ENCODE data around the gene MRPL36. TPM values are rescaled to one million over a fixed set of nuclear protein-coding genes. Genes with fewer than 3 reads are reported as not detected.

The MRPL36 gene
- total and polyA plus RNA-seq, 9 of the 15 experiments (the other 6 are each of a cell fraction or from before 2014, with no cell fraction given), result 78.3 to 557 (median 124) TPM

DNA sequence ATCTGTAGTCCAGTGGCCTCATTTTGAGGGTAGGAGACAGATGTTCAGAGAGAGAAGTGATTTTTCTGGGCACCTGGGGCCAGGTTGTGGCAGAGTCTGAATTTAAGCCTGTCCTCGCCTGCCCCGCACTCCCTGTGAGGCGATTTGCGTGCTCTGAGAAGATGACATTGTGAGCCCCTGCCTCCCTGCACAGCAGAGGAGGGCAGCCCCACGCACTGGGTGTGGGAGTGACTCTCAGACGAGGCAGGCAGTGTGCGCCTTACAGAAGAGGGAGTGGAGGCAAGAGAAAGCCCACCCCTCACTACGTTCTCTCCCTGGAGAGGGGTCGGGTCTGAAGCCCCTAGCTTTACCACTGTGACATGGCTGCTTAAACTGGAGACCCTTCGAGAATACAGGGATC lies 47.4 kb upstream of the MRPL36 start:
- peaks cover 34 to 63% of the 10 kb centered on the region in 2 experiments for H3K27me3 ChIP-seq (ENCODE audit: control insufficient read depth in 2 of 2, insufficient read depth in 2 of 2, low read length in 2 of 2)
- in situ Hi-C loops (cut with MboI) (no loop called here), intact Hi-C loops (cut with micrococcal nuclease) (no loop called here)
- no peak overlapping the region for H3K27ac ChIP-seq (ENCODE audit: extremely low read depth, low read depth, low read length)
- no peak overlapping the region for H2AFZ ChIP-seq (ENCODE audit: low read depth, low read length)
- H3K36me3 ChIP-seq (ENCODE audit: control insufficient read depth, insufficient read depth, low read length), result no peaks in the 10 kb centered on the region
- FAIRE-seq (no peak), ATAC-seq (no peak), DNase-seq (ENCODE audit: extremely low read depth in 1 of 4, low spot score in 3 of 4) (no peak)
- WGBS (ENCODE audit: insufficient coverage, low coverage, missing lambda C conversion rate), result 1% methylated on average over 10 of the region's 10 CpGs
- POLR2A ChIA-PET, result no interaction called here
- no peaks in the 10 kb centered on the region for H3K9me1 ChIP-seq (ENCODE audit: control insufficient read depth, insufficient read depth, low read length)
- no TSS peak for BruUV-seq (replicated peaks)
- TF ChIP-seq BACH1 (tag; IDR thresholded peaks at IDR 0.05) (no peak), YY1 (IDR thresholded peaks at IDR 0.05; ENCODE audit: borderline replicate concordance in 1 of 3, control insufficient read depth in 1 of 3, extremely low read depth in 1 of 3, insufficient read depth in 3 of 3, insufficient read length in 1 of 3, insufficient replicate concordance in 2 of 3, low read depth in 1 of 3, low read length in 2 of 3) (no peak), ZNF23 (CRISPR knock-in tag; IDR thresholded peaks at IDR 0.05) (no peak), THRAP3 (IDR thresholded peaks at IDR 0.05; ENCODE audit: borderline replicate concordance) (no peak)
- CTCF ChIA-PET (ENCODE audit: low intra/inter-chr PET ratio), result no interaction called here
- H3K4me2 ChIP-seq (ENCODE audit: insufficient read depth, low read length), result no peak overlapping the region
- no peak overlapping the region for H3K9ac ChIP-seq (ENCODE audit: insufficient read depth in 1 of 2, low read depth in 2 of 2, low read length in 2 of 2)
- no peaks in the 10 kb centered on the region for H3K4me1 ChIP-seq (replicated peaks in 1 of 2; ENCODE audit: control insufficient read depth in 2 of 2, insufficient read depth in 2 of 2, low read length in 2 of 2)
- no peaks in the 10 kb centered on the region for H3K79me2 ChIP-seq (ENCODE audit: control insufficient read depth, insufficient read depth, low read length)
- no peaks in the 10 kb centered on the region for H3K9me3 ChIP-seq (replicated peaks; ENCODE audit: control insufficient read depth, insufficient read depth, low read depth, low read length)
- peaks cover 17% of the 10 kb centered on the region for H4K20me1 ChIP-seq (replicated peaks; ENCODE audit: control insufficient read depth, insufficient read depth, low read length)
- no peak overlapping the region for H3K4me3 ChIP-seq

DNA sequence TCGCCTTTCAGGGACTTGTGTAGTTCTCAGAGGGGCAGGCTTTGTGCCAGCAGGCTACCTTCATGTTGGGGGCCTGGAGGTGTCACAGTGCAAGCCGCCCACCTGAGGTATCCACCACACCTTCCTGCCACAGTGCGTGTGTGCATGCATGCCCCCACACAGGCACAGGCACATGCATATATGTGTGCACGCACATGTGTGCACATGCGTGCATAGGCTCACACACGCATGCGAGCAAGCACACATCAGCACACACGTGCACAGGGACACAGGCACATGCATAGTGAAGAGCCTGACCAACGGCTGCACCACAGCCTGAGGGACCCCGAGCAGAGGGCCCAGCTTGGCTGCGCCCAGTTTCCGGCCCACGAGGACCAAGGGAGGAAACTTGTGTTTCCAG lies 46.9 kb upstream of the MRPL36 start:
- H3K27ac ChIP-seq (ENCODE audit: extremely low read depth, low read depth, low read length), result no peak overlapping the region
- intact Hi-C loops (cut with micrococcal nuclease) (no loop called here), in situ Hi-C loops (cut with MboI) (no loop called here)
- TF ChIP-seq EP300 (IDR thresholded peaks at IDR 0.05; ENCODE audit: low read length) (no peak), HMG20B (CRISPR knock-in tag; IDR thresholded peaks at IDR 0.05) (no peak), MCM3 (IDR thresholded peaks at IDR 0.05) (no peak), FOXM1 (IDR thresholded peaks at IDR 0.05; ENCODE audit: low read depth) (no peak), FOXM1 (CRISPR knock-in tag; IDR thresholded peaks at IDR 0.05; ENCODE audit: low read depth) (no peak)
- TF ChIP-seq, protein P1, sequence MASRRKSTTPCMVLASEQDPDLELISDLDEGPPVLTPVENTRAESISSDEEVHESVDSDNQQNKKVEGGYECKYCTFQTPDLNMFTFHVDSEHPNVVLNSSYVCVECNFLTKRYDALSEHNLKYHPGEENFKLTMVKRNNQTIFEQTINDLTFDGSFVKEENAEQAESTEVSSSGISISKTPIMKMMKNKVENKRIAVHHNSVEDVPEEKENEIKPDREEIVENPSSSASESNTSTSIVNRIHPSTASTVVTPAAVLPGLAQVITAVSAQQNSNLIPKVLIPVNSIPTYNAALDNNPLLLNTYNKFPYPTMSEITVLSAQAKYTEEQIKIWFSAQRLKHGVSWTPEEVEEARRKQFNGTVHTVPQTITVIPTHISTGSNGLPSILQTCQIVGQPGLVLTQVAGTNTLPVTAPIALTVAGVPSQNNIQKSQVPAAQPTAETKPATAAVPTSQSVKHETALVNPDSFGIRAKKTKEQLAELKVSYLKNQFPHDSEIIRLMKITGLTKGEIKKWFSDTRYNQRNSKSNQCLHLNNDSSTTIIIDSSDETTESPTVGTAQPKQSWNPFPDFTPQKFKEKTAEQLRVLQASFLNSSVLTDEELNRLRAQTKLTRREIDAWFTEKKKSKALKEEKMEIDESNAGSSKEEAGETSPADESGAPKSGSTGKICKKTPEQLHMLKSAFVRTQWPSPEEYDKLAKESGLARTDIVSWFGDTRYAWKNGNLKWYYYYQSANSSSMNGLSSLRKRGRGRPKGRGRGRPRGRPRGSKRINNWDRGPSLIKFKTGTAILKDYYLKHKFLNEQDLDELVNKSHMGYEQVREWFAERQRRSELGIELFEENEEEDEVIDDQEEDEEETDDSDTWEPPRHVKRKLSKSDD (conservative IDR thresholded peaks at IDR 0.05; ENCODE audit: low read length), result no peak
- TF ChIP-seq, protein P2, sequence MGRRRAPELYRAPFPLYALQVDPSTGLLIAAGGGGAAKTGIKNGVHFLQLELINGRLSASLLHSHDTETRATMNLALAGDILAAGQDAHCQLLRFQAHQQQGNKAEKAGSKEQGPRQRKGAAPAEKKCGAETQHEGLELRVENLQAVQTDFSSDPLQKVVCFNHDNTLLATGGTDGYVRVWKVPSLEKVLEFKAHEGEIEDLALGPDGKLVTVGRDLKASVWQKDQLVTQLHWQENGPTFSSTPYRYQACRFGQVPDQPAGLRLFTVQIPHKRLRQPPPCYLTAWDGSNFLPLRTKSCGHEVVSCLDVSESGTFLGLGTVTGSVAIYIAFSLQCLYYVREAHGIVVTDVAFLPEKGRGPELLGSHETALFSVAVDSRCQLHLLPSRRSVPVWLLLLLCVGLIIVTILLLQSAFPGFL (CRISPR knock-in tag; IDR thresholded peaks at IDR 0.05), result no peak

More for the DNA sequence above, 46.9 kb upstream of the MRPL36 start:
- no peak overlapping the region for H3K9ac ChIP-seq (ENCODE audit: insufficient read depth in 1 of 2, low read depth in 2 of 2, low read length in 2 of 2)
- POLR2A ChIA-PET, result no interaction called here
- CTCF ChIA-PET (ENCODE audit: low intra/inter-chr PET ratio), result no interaction called here
- no TSS peak for BruUV-seq (replicated peaks)
- no peaks in the 10 kb centered on the region for H3K9me1 ChIP-seq (ENCODE audit: control insufficient read depth, insufficient read depth, low read length)
- peaks cover 17% of the 10 kb centered on the region for H4K20me1 ChIP-seq (replicated peaks; ENCODE audit: control insufficient read depth, insufficient read depth, low read length)
- H3K27me3 ChIP-seq (ENCODE audit: control insufficient read depth in 2 of 2, insufficient read depth in 2 of 2, low read length in 2 of 2), result peaks cover 34 to 58% of the 10 kb centered on the region in 2 experiments
- no peak overlapping the region for H3K4me3 ChIP-seq
- H2AFZ ChIP-seq (ENCODE audit: low read depth, low read length), result no peak overlapping the region
- ATAC-seq (no peak), FAIRE-seq (no peak), DNase-seq (ENCODE audit: extremely low read depth in 1 of 4, low spot score in 3 of 4) (no peak)
- under 1% methylated on average over 13 of the region's 13 CpGs for WGBS (ENCODE audit: insufficient coverage, low coverage, missing lambda C conversion rate)
- no peak overlapping the region for H3K4me2 ChIP-seq (ENCODE audit: insufficient read depth, low read length)
- no peaks in the 10 kb centered on the region for H3K36me3 ChIP-seq (ENCODE audit: control insufficient read depth, insufficient read depth, low read length)
- no peaks in the 10 kb centered on the region for H3K9me3 ChIP-seq (replicated peaks; ENCODE audit: control insufficient read depth, insufficient read depth, low read depth, low read length)
- no peaks in the 10 kb centered on the region for H3K79me2 ChIP-seq (ENCODE audit: control insufficient read depth, insufficient read depth, low read length)
- no peaks in the 10 kb centered on the region for H3K4me1 ChIP-seq (replicated peaks in 1 of 2; ENCODE audit: control insufficient read depth in 2 of 2, insufficient read depth in 2 of 2, low read length in 2 of 2)

All from K562 (cell line).